ENCODE results near the gene GSS.

The GSS gene

GRCh38 chr20:34993941-34994508 lies 38.4 kb upstream of the GSS start:
- DNase-seq (ENCODE audit: low read depth): no peak

- DNase-seq (ENCODE audit: low read depth): no peak
Measured at GRCh38 chr20:34992751-34993417, 37.3 kb upstream of the GSS start.

GRCh38 chr20:34990661-34991214 lies 35.1 kb upstream of the GSS start:
- no peak for DNase-seq (ENCODE audit: low read depth)

GRCh38 chr20:34990231-34990630 lies 34.6 kb upstream of the GSS start:
- no peak for DNase-seq (ENCODE audit: low read depth)

- DNase-seq (ENCODE audit: low read depth): no peak
Measured at GRCh38 chr20:34989670-34990069, 34.1 kb upstream of the GSS start.

- no peak for DNase-seq (ENCODE audit: low read depth)
Measured at GRCh38 chr20:34989118-34989517, 33.5 kb upstream of the GSS start.

GRCh38 chr20:34988191-34988540 lies 32.6 kb upstream of the GSS start:
- DNase-seq (ENCODE audit: low read depth): no peak

- no peak for DNase-seq (ENCODE audit: low read depth)
Measured at GRCh38 chr20:34987288-34988190, 31.9 kb upstream of the GSS start.

GRCh38 chr20:34986311-34987287 lies 31.0 kb upstream of the GSS start:
- no peak for DNase-seq (ENCODE audit: low read depth)

- DNase-seq (ENCODE audit: low read depth): no peak
Measured at GRCh38 chr20:34985461-34986310, 30.1 kb upstream of the GSS start.

GRCh38 chr20:34984756-34985261 lies 29.2 kb upstream of the GSS start:
- no peak for DNase-seq (ENCODE audit: low read depth)

- DNase-seq (ENCODE audit: low read depth): no peak
Measured at GRCh38 chr20:34983995-34984735, 28.6 kb upstream of the GSS start.

GRCh38 chr20:34983089-34983820 lies 27.6 kb upstream of the GSS start:
- no peak for DNase-seq (ENCODE audit: low read depth)

GRCh38 chr20:34982270-34983088 lies 26.9 kb upstream of the GSS start:
- DNase-seq (ENCODE audit: low read depth): no peak

GRCh38 chr20:34980543-34981233 lies 25.1 kb upstream of the GSS start:
- no peak for DNase-seq (ENCODE audit: low read depth)

- DNase-seq (ENCODE audit: low read depth): no peak
Measured at GRCh38 chr20:34979366-34980153, 24.0 kb upstream of the GSS start.
